SK-N-SH treated with all-trans-retinoic acid at 6 μM for 48 hours (cell line): ENCODE measurements around the gene PILRA.
A peak's percentile ranks its signal among the peaks of the same experiment; 100 is the strongest.
"Not testable (repeated sequence)": the region's sequence is repeated elsewhere in the genome, so short reads cannot be mapped to it uniquely, and the experiment has no call there.

Experiments
- ATAC-seq: fragments of 200-7000 bp; cut with Tn5 transposase; 3 replicates; pipeline ENCODE4 v1.9.1; 2020; ENCODE audit warnings: mild to moderate bottlenecking, moderate library complexity
- BACH2 ChIP-seq: fragments of 250-450 bp; sonication (Bioruptor Pico); IDR thresholded peaks from 2 replicates; pipeline ENCODE4 v1.9.0; 2021; ENCODE audit warnings: mild to moderate bottlenecking, borderline replicate concordance
- CSDC2 ChIP-seq: fragments of 250-450 bp; sonication (Bioruptor Pico); IDR thresholded peaks from 2 replicates; pipeline ENCODE4 v1.5.0; 2020; ENCODE audit warnings: mild to moderate bottlenecking, moderate library complexity
- GLIS3 ChIP-seq: fragments of 250-450 bp; sonication (Bioruptor Pico); IDR thresholded peaks from 2 replicates; pipeline ENCODE4 v1.5.0; 2020; ENCODE audit warnings: mild to moderate bottlenecking, moderate library complexity
- ISL1 ChIP-seq: fragments of 250-450 bp; sonication (Bioruptor Pico); IDR thresholded peaks from 2 replicates; pipeline ENCODE4 v2.1.2; 2022; ENCODE audit warnings: mild to moderate bottlenecking, moderate library complexity
- TOX ChIP-seq: fragments of 250-450 bp; sonication (Bioruptor Pico); IDR thresholded peaks from 2 replicates; pipeline ENCODE4 v1.8.0; 2021; ENCODE audit warnings: mild to moderate bottlenecking, moderate library complexity, borderline replicate concordance
- ZFP3 ChIP-seq: fragments of 250-450 bp; sonication (Bioruptor Pico); IDR thresholded peaks from 2 replicates; pipeline ENCODE4 v1.5.0; 2020; ENCODE audit warnings: mild to moderate bottlenecking, moderate library complexity
- ZFP30 ChIP-seq: fragments of 450-650 bp; formaldehyde crosslinking; IDR thresholded peaks from 2 replicates; pipeline ENCODE4 v1.5.0; 2022; ENCODE audit warnings: mild to moderate bottlenecking, moderate library complexity
- ZNF70 ChIP-seq: fragments of 450-650 bp; formaldehyde crosslinking; IDR thresholded peaks from 2 replicates; pipeline ENCODE4 v1.5.0; 2020; ENCODE audit warnings: mild to moderate bottlenecking, moderate library complexity
- ZNF8 ChIP-seq: fragments of 450-650 bp; formaldehyde crosslinking; IDR thresholded peaks from 2 replicates; pipeline ENCODE4 v1.5.0; 2020; ENCODE audit warnings: mild to moderate bottlenecking, moderate library complexity
- TF ChIP-seq, protein P1 (sequence below): fragments of 250-450 bp; sonication (Bioruptor Pico); IDR thresholded peaks from 2 replicates; pipeline ENCODE4 v1.5.0; 2020; ENCODE audit warnings: mild to moderate bottlenecking, moderate library complexity
- TF ChIP-seq, protein P2 (sequence below): fragments of 250-450 bp; sonication (Bioruptor Pico); IDR thresholded peaks from 2 replicates; pipeline ENCODE4 v1.8.0; 2020; ENCODE audit warnings: mild to moderate bottlenecking, moderate library complexity, borderline replicate concordance

PILRA gene

DNA sequence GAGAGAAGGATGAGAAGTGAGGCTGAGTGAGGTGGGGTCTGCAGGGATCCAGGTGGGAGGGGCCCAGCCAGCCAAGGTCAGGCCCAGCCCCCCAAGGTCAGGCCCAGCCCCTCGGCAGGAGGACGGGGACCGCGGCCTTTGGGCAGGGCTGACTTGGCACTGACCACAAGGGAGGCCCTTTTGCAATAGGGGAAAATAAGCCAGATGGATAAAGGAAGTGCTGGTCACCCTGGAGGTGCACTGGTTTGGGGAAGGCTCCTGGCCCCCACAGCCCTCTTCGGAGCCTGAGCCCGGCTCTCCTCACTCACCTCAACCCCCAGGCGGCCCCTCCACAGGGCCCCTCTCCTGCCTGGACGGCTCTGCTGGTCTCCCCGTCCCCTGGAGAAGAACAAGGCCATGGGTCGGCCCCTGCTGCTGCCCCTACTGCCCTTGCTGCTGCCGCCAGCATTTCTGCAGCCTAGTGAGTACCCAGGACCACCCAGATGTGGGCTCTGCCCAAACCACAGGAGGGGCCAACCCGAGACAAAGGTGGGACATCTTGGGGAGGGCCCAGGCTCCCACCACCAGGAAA, at the start of gene PILRA:
TSS of gene PILRA (plus strand) at position 227 of the 571 bp plus-strand sequence. CDS start at position 397, 170 bp downstream.
- ATAC-seq = no peak; the same call in 2 of the 3 replicates

DNA sequence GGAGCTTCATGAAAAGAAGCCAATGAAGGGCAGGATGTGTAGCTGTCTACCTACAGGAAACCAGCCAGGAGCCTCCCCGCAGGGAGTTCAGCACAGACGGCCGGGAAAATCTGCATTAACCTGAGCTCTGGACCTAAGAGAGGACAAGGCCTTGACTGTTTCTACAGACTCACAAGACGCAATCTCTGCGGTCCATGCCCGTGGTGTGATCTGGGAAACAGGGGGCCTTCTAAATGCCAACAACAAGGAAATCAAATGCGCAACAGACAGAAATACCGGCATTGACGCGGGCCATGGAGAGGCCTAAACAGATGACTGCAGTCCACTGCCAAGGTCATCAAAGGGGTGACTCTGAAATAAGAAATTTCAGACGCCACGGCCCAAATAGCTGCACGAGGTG, 49.1 kb upstream of the PILRA start:
- ATAC-seq = not testable (repeated sequence)

More for the DNA sequence above, at the start of gene PILRA:
- no peak for TF ChIP-seq ZFP3
- TF ChIP-seq, protein P1, sequence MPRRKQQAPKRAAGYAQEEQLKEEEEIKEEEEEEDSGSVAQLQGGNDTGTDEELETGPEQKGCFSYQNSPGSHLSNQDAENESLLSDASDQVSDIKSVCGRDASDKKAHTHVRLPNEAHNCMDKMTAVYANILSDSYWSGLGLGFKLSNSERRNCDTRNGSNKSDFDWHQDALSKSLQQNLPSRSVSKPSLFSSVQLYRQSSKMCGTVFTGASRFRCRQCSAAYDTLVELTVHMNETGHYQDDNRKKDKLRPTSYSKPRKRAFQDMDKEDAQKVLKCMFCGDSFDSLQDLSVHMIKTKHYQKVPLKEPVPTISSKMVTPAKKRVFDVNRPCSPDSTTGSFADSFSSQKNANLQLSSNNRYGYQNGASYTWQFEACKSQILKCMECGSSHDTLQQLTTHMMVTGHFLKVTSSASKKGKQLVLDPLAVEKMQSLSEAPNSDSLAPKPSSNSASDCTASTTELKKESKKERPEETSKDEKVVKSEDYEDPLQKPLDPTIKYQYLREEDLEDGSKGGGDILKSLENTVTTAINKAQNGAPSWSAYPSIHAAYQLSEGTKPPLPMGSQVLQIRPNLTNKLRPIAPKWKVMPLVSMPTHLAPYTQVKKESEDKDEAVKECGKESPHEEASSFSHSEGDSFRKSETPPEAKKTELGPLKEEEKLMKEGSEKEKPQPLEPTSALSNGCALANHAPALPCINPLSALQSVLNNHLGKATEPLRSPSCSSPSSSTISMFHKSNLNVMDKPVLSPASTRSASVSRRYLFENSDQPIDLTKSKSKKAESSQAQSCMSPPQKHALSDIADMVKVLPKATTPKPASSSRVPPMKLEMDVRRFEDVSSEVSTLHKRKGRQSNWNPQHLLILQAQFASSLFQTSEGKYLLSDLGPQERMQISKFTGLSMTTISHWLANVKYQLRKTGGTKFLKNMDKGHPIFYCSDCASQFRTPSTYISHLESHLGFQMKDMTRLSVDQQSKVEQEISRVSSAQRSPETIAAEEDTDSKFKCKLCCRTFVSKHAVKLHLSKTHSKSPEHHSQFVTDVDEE (CRISPR knock-in tag) = no peak
- TF ChIP-seq ZNF70 (CRISPR knock-in tag) = no peak
- no peak for TF ChIP-seq TOX
- no peak for TF ChIP-seq ZFP30 (CRISPR knock-in tag)
- TF ChIP-seq ZNF8 (CRISPR knock-in tag) = no peak
- no peak for TF ChIP-seq ISL1
- no peak for TF ChIP-seq BACH2 (CRISPR knock-in tag)
- TF ChIP-seq, protein P2, sequence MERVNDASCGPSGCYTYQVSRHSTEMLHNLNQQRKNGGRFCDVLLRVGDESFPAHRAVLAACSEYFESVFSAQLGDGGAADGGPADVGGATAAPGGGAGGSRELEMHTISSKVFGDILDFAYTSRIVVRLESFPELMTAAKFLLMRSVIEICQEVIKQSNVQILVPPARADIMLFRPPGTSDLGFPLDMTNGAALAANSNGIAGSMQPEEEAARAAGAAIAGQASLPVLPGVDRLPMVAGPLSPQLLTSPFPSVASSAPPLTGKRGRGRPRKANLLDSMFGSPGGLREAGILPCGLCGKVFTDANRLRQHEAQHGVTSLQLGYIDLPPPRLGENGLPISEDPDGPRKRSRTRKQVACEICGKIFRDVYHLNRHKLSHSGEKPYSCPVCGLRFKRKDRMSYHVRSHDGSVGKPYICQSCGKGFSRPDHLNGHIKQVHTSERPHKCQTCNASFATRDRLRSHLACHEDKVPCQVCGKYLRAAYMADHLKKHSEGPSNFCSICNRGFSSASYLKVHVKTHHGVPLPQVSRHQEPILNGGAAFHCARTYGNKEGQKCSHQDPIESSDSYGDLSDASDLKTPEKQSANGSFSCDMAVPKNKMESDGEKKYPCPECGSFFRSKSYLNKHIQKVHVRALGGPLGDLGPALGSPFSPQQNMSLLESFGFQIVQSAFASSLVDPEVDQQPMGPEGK (CRISPR knock-in tag) = no peak

DNA sequence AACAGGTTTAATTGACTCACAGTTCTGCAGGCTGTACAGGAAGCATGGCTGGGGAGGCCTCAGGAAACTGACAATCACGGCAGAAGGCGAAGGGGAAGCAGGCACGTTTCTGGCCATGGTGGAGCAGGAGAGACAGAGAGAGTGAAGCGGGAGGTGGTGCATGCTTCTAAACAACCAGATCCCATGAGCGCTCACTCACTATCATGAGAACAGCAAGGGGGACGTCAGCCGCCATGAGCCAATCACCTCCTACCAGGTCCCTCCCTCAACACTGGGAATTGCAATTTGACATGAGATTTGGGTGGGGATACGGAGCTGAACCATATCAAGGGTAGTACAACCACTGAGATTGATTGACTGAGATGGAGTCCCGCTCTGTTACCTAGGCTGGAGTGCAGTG, 47.6 kb upstream of the PILRA start:
- not testable (repeated sequence) for ATAC-seq

DNA sequence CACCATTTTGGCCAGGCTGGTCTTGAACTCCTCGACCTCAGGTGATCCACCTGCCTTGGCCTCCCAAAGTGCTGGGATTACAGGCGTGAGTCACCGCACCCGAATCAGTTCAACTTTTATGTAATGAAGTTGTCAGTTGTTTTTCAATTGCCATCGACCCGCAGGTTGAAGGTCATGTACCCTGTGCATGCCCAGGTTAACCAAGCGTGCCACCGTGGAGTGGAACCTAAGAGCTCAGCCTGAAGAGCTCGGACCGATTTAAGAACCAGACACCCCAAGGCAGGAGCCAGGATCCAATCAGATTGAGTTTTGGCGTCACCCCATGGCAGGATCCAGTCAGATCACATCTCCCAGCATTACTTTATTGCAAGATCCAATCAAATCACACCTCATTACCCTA, 46.4 kb upstream of the PILRA start:
- ATAC-seq = not testable (repeated sequence)

DNA sequence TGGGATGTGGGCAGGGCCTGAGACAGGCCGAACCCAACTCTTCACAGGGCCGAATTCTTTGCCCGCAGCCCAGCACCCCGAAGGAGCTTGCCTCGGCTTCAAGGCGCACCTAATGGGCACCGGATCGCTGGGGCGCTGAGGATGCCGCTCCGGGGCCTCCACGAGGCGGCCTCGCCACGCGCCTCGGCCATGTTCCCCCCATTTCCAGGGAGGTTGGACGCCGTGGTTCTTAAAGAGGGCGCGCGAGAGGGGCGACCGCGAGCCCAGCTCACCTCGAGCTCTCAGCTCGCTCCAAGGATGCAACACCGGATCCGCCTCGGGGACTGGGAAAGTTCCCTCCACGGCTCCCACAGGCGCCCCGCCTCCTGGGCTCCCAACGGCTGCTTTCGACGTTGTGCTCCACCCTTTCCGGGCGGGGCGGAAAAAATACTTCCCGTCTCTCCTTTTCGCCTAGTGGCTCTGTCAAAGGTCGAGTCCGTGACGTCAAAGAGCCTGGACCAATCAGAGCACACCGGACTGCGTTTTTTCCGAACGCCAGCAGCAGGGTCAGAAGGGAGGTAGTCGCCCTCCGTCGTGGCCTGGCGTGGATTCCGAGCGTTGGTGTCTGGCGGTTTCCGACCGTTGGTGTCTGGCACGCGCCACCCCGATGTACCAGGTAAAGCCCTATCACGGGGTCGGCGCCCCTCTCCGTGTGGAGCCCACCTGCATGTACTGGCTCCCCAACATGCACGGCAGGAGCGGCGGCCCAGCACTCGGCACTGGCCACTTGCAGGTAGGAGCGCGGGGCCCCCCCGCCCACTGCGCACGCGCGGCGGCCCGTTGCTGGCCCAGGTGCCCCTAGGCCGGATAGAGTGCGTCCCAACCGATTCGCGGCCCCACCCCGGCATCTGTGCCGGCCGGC, 37.5 kb upstream of the PILRA start:
- TF ChIP-seq GLIS3 (CRISPR knock-in tag) (0 out of 2 replicates have a peak, but pooled peaks have one; percentile 11), CSDC2 (CRISPR knock-in tag) (peak; percentile 60; the same call in 1 of the 2 replicates), ZFP3 (peak; percentile 83)
- TF ChIP-seq, protein P1 (CRISPR knock-in tag) = peak; percentile 11; the same call in 1 of the 2 replicates
- TF ChIP-seq, all 23 proteins: peak for 4; not testable (repeated sequence) for 19
- peak; percentile 97 for ATAC-seq

DNA sequence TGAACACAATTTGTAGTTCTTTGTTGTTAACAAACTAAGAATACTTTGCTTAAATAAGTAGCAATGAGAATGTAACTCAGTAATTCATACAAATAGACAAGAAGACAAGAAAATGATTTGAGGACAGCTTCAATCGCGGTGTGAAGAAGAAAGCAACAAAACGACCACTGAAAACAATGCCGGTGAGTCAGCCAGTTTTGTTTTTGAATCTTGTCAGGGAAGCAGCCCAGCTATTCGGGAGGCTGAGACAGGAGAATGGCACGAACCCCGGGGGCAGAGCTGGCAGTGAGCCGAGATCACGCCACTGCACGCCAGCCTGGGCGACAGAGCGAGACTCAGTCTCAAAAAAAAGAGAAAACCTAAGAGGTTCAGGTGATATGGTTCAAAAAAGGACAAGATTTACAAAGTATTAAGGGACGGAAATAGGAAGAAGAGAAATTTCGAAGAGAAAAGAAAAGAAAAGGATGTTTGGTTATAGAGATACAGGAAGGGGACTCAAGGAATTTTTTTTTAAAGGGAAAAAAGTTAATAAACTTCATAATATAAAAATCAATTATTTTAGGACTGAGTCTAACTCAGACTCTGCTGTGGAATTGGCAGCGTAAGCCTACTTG, 35.1 kb upstream of the PILRA start:
- not testable (repeated sequence) for ATAC-seq

DNA sequence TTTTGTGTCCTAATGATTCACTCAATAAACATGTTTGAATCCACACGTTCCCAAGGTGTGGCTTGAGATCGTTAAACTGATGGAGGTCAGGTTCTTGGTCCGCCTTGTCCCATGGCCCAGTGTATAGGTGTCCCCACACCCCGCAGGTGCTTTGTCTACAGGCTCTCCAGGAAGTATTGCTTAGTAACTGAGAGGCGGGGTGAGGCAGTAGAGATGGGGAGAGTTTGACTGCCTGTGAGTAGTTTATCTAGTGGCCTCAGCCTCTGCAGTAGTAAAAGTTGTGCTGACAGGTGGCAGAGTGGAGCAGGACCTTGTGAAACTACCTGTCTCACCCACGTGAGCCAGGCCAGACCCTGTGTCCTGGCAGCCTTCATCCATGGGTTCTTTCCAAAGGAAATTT, 32.0 kb upstream of the PILRA start:
- not testable (repeated sequence) for ATAC-seq
